SK-N-SH (cell line): ENCODE data around the gene KPTN. TPM values are rescaled to one million over a fixed set of nuclear protein-coding genes. Genes with fewer than 3 reads are reported as not detected.
A peak's percentile ranks its signal among the peaks of the same experiment; 100 is the strongest.

Source experiments
- CTCF ChIA-PET: fragments of 300-600, 350-600 bp; formaldehyde crosslinking; extraction: SDS; loops from one replicate; lab custom pipeline; 2021; lab: Yijun Ruan, JAX
- POLR2A ChIA-PET: fragments of 350-600 bp; sonication (Branson Sonifier 250); formaldehyde crosslinking; extraction: SDS; loops from one replicate; lab custom pipeline; 2020; ENCODE audit warnings: antibody characterized with exemption, inconsistent platforms; lab: Yijun Ruan, JAX
- DNase-seq: peaks from one replicate; pipeline ENCODE4 v3.0.0; 2012
- H2AFZ ChIP-seq: fragments of 200-600 bp; sonication (generic); 2 replicates; pipeline ENCODE4 v1.8.1; 2016; ENCODE audit warnings: antibody characterized with exemption, mild to moderate bottlenecking, low read depth
- H3F3A ChIP-seq: fragments of 200-600 bp; sonication (generic); replicated peaks from 2 replicates; pipeline ENCODE3; 2016; ENCODE audit warnings: antibody characterized with exemption, mild to moderate bottlenecking; ENCODE audit not compliant: insufficient read depth
- H3K27ac ChIP-seq, 2 experiments: fragments of 200-500 bp in 1 of 2; fragments of 200-600 bp in 1 of 2; sonication (Bioruptor generic) in 1 of 2; sonication (generic), shearing (Covaris generic) in 1 of 2; 2 replicates each; pipeline versions ENCODE4 v1.5.1 to v1.6.1; 2014 to 2016; ENCODE audit warnings: low read depth in 2 of 2, inconsistent platforms in 1 of 2, low read length in 1 of 2, mild to moderate bottlenecking in 1 of 2, mixed read lengths in 1 of 2
- H3K27me3 ChIP-seq: fragments of 200-600 bp; sonication (generic), shearing (Covaris generic); 2 replicates; pipeline ENCODE4 v1.6.1; 2016; ENCODE audit warnings: mixed run types; ENCODE audit not compliant: insufficient read depth
- H3K36me3 ChIP-seq, 2 experiments: fragments of 200-500 bp in 1 of 2; fragments of 200-600 bp in 1 of 2; sonication (Bioruptor generic) in 1 of 2; sonication (generic) in 1 of 2; replicated peaks in 1 of 2; 2 replicates each; pipeline versions ENCODE3 to v1.5.1; 2014 to 2016; ENCODE audit warnings: low read length in 1 of 2, mild to moderate bottlenecking in 1 of 2; ENCODE audit not compliant: insufficient read depth in 2 of 2, control insufficient read depth in 1 of 2
- H3K4me1 ChIP-seq, 2 experiments: fragments of 200-500 bp in 1 of 2; fragments of 200-600 bp in 1 of 2; sonication (Bioruptor generic) in 1 of 2; sonication (generic), shearing (Covaris generic) in 1 of 2; 2 replicates each; pipeline versions ENCODE4 v1.5.1 to v1.6.1; 2014 to 2016; ENCODE audit warnings: low read depth in 1 of 2, low read length in 1 of 2, mixed run types in 1 of 2; ENCODE audit not compliant: insufficient read depth in 2 of 2, control insufficient read depth in 1 of 2
- H3K4me2 ChIP-seq: fragments of 200-600 bp; sonication (generic), shearing (Covaris generic); 2 replicates; pipeline ENCODE4 v1.6.1; 2017; ENCODE audit warnings: mixed run types
- H3K4me3 ChIP-seq, 2 experiments: fragments of 200-500 bp in 1 of 2; fragments of 200-600 bp in 1 of 2; sonication (Bioruptor generic) in 1 of 2; sonication (generic), shearing (Covaris generic) in 1 of 2; 2 replicates each; pipeline versions ENCODE4 v1.5.1 to v1.8.1; 2014 to 2016; ENCODE audit warnings: low read depth in 2 of 2, inconsistent platforms in 1 of 2, low read length in 1 of 2, mild to moderate bottlenecking in 1 of 2, mixed read lengths in 1 of 2, moderate library complexity in 1 of 2
- H3K79me2 ChIP-seq: fragments of 200-600 bp; sonication (generic); 2 replicates; pipeline ENCODE4 v1.8.1; 2017; ENCODE audit warnings: mild to moderate bottlenecking; ENCODE audit not compliant: insufficient read depth
- H3K9ac ChIP-seq: fragments of 200-600 bp; sonication (generic); 2 replicates; pipeline ENCODE4 v1.6.1; 2017; ENCODE audit warnings: mixed run types
- H3K9me2 ChIP-seq: fragments of 200-600 bp; sonication (generic); 2 replicates; pipeline ENCODE4 v1.6.1; 2017; ENCODE audit warnings: mixed run types
- H3K9me3 ChIP-seq: fragments of 200-600 bp; sonication (generic); 2 replicates; pipeline ENCODE4 v1.6.1; 2017; ENCODE audit warnings: mixed run types, mild to moderate bottlenecking, moderate library complexity
- H4K20me1 ChIP-seq: fragments of 200-600 bp; sonication (generic); 2 replicates; pipeline ENCODE4 v1.6.1; 2017; ENCODE audit warnings: mild to moderate bottlenecking, mixed run types; ENCODE audit not compliant: insufficient read depth
- CHD2 ChIP-seq: fragments of 150-350 bp; IDR thresholded peaks from 2 replicates; pipeline ENCODE4 v1.6.1; 2018; ENCODE audit warnings: low read length; ENCODE audit not compliant: partially characterized antibody
- ELF1 ChIP-seq: IDR thresholded peaks from 2 replicates; pipeline ENCODE4 v1.4.0; 2012
- GABPA ChIP-seq: IDR thresholded peaks from 2 replicates; pipeline ENCODE4 v1.4.0; 2012; ENCODE audit warnings: low read depth, mild to moderate bottlenecking
- JUND ChIP-seq: IDR thresholded peaks from 2 replicates; pipeline ENCODE4 v1.4.0; 2012
- MXI1 ChIP-seq: IDR thresholded peaks from 2 replicates; pipeline ENCODE4 v1.6.1; 2012; ENCODE audit warnings: mild to moderate bottlenecking, low read depth, low read length, improper control_type of control experiment
- NFIC ChIP-seq: IDR thresholded peaks from 2 replicates; pipeline ENCODE4 v1.4.0; 2012; ENCODE audit warnings: borderline replicate concordance
- NRF1 ChIP-seq: IDR thresholded peaks from 2 replicates; pipeline ENCODE4 v1.6.1; 2012; ENCODE audit warnings: low read depth, mild to moderate bottlenecking, low read length
- POLR2AphosphoS5 ChIP-seq: IDR thresholded peaks from 2 replicates; pipeline ENCODE4 v1.6.1; 2012; ENCODE audit warnings: low read depth, low read length
- RCOR1 ChIP-seq: fragments of 150-350 bp; IDR thresholded peaks from 2 replicates; pipeline ENCODE4 v1.6.1; 2017; ENCODE audit warnings: antibody characterized with exemption, low read length
- REST ChIP-seq: IDR thresholded peaks from 2 replicates; pipeline ENCODE4 v1.6.1; 2012; ENCODE audit warnings: mild to moderate bottlenecking, low read depth, low read length, moderate library complexity
- RFX5 ChIP-seq: IDR thresholded peaks from 2 replicates; pipeline ENCODE4 v1.6.1; 2012; ENCODE audit warnings: mild to moderate bottlenecking, improper control_type of control experiment, low read length
- SIN3A ChIP-seq: IDR thresholded peaks from 2 replicates; pipeline ENCODE4 v1.6.1; 2012; ENCODE audit warnings: low read depth, mild to moderate bottlenecking, low read length, moderate library complexity, borderline replicate concordance
- TAF1 ChIP-seq: IDR thresholded peaks from 2 replicates; pipeline ENCODE4 v1.6.1; 2012; ENCODE audit warnings: low read depth, mild to moderate bottlenecking, low read length, moderate library complexity, borderline replicate concordance
- TEAD4 ChIP-seq: IDR thresholded peaks from 2 replicates; pipeline ENCODE4 v1.4.0; 2012; ENCODE audit warnings: mild to moderate bottlenecking, borderline replicate concordance; ENCODE audit not compliant: insufficient read depth
- USF1 ChIP-seq: IDR thresholded peaks from 2 replicates; pipeline ENCODE4 v1.4.0; 2012; ENCODE audit warnings: low read depth, borderline replicate concordance
- ZBTB33 ChIP-seq: IDR thresholded peaks from 2 replicates; pipeline ENCODE4 v1.4.0; 2012; ENCODE audit warnings: low read depth, borderline replicate concordance
- WGBS: methylation state at CpG from one replicate; pipeline ENCODE4 v1.1.6; 2017; ENCODE audit warnings: low lambda C conversion rate; 5-methylcytosine and 5-hydroxymethylcytosine counted together
- polyA plus RNA-seq, 3 experiments: library from polyadenylated mRNA; depleted of rRNA; stranded (reverse); fragments of >200 nt; gene quantifications; 2 replicates each; pipeline ENCODE4 v1.2.3, GENCODE V29; 2012

The KPTN gene
- polyA plus RNA-seq, 1 of the 3 experiments (the other 2 are of a cell fraction), result 15.8 TPM

- no peak overlapping the region for H3K4me3 ChIP-seq
- H3K9me3 ChIP-seq, result no peaks in the 10 kb centered on the region
- no peak overlapping the region for H3K4me2 ChIP-seq
- H3F3A ChIP-seq, result peaks cover 3% of the 10 kb centered on the region
- 84% methylated on average over 10 of the region's 10 CpGs for WGBS
- peaks cover 0 to 18% of the 10 kb centered on the region in 2 experiments; a peak in 1 of 4 replicates for H3K4me1 ChIP-seq
- H3K79me2 ChIP-seq, result no peaks in the 10 kb centered on the region
- H4K20me1 ChIP-seq, result no peaks in the 10 kb centered on the region
- H3K36me3 ChIP-seq, result no peaks in the 10 kb centered on the region
- POLR2A ChIA-PET, result interaction anchor here (0.7 to 1.7 kb wide), 2 partner anchors 11 to 34 kb away, joined by 5 to 8 read pairs; partner anchors contain the start of gene KPTN
- H3K27ac ChIP-seq, result no peak overlapping the region
- no peak overlapping the region for H2AFZ ChIP-seq
- H3K9me2 ChIP-seq, result no peaks in the 10 kb centered on the region
- H3K27me3 ChIP-seq, result peaks cover 6% of the 10 kb centered on the region; the same call in 1 of the 2 replicates
- TF ChIP-seq GABPA (no peak), NFIC (no peak), RFX5 (no peak), ELF1 (no peak), RCOR1 (no peak), CHD2 (no peak), ZBTB33 (no peak), USF1 (no peak), TEAD4 (no peak), JUND (no peak), NRF1 (no peak), POLR2AphosphoS5 (no peak)
- TF ChIP-seq, all 33 proteins: peak for 0
- no peak overlapping the region for H3K9ac ChIP-seq
- CTCF ChIA-PET, result interaction anchor here (1.0 to 6.7 kb wide), 3 partner anchors 11 to 190 kb away, joined by 3 to 47 read pairs (median 6); partner anchors contain the start of gene KPTN
- no peak for DNase-seq
Measured at GRCh38 chr19:47473336-47473735, 10.7 kb downstream of the KPTN start.

GRCh38 chr19:47471733-47472457, 12.1 kb downstream of the KPTN start, which contains the start of gene SLC8A2:
SLC8A2 (minus strand) TSS chr19:47471893; CDS start chr19:47466403, 5,490 bp downstream.
- Histone ChIP-seq H3K36me3 (no peaks in the 10 kb centered on the region), H2AFZ (no peak within 1 kb of the TSS), H3K4me2 (peak within 1 kb of the TSS; percentile 68), H3K4me1 (peaks cover 0 to 18% of the 10 kb centered on the region in 2 experiments; a peak in 1 of 4 replicates), H3K27me3 (peaks cover 6% of the 10 kb centered on the region; the same call in 1 of the 2 replicates), H3K9me2 (no peaks in the 10 kb centered on the region), H3K9me3 (no peaks in the 10 kb centered on the region), H3K9ac (no peak within 1 kb of the TSS), H3K79me2 (no peaks in the 10 kb centered on the region), H3F3A (peaks cover 3% of the 10 kb centered on the region), H4K20me1 (no peaks in the 10 kb centered on the region), H3K27ac (peak within 1 kb of the TSS in 1 of 2 experiments; percentile 48; a peak in 1 of 4 replicates), H3K4me3 (peak within 1 kb of the TSS; percentile 37 to 49; a peak in 3 of 4 replicates)
- 4% methylated on average over 20 of the region's 29 CpGs for WGBS
- TF ChIP-seq RCOR1 (no peak), SIN3A (0 out of 2 replicates have a peak, but pooled peaks have one; percentile 59), TAF1 (no peak), REST (peak; percentile 98), MXI1 (peak; percentile 19; the same call in 1 of the 2 replicates)
- ChIA-PET CTCF (interaction anchor here (0.7 to 6.7 kb wide), 8 partner anchors 12 to 392 kb away, joined by 3 to 47 read pairs (median 4); partner anchors contain the start of gene KPTN), POLR2A (interaction anchor here (0.6 to 1.7 kb wide), 2 partner anchors 12 to 25 kb away, joined by 3 to 8 read pairs; partner anchors contain the start of gene KPTN)
- DNase-seq, result peak; percentile 99
